HEK293 (cell line): ENCODE data around the gene PRND.

Experiments used
- ATF2 ChIP-seq: fragments of 450-650 bp; formaldehyde crosslinking; IDR thresholded peaks from 2 replicates; pipeline ENCODE4 v1.5.1; 2016; ENCODE audit warnings: missing biosample characterization, missing genetic modification characterization, low read depth
- ZNF280D ChIP-seq: fragments of 450-650 bp; formaldehyde crosslinking; IDR thresholded peaks from 2 replicates; pipeline ENCODE4 v1.5.1; 2016; ENCODE audit warnings: missing biosample characterization, missing genetic modification characterization

GRCh38 chr20:4769328-4769727, 47.6 kb downstream of the PRND start:
- TF ChIP-seq ZNF280D (tag by site-specific recombination) = no peak
- TF ChIP-seq ATF2 (tag by site-specific recombination) = no peak
